ENCODE data around the gene ANXA3.

GRCh38 chr4:78556665-78557064, 5.1 kb downstream of the ANXA3 start:
- TF ChIP-seq POLR2AphosphoS5 (IDR thresholded peaks at IDR 0.05) (no peak), CTCF (IDR thresholded peaks at IDR 0.05 in 8 of 11, conservative IDR thresholded peaks at IDR 0.05 in 3 of 11) (no peak)
